Osteoblast (primary cell): ENCODE results near the gene MID1. TPM values are rescaled to one million over a fixed set of nuclear protein-coding genes. Genes with fewer than 3 reads are reported as not detected.

Experiments used
- DNase-seq: peaks from one replicate; pipeline ENCODE4 v3.0.0; 2011; ENCODE audit warnings: low spot score, mixed read lengths; ENCODE audit not compliant: insufficient read length; ENCODE audit errors: missing footprints
- H2AFZ ChIP-seq: 2 replicates; pipeline ENCODE4 v1.6.0; 2011; ENCODE audit warnings: mild to moderate bottlenecking, low read length
- H3K27ac ChIP-seq: 2 replicates; pipeline ENCODE4 v1.5.1; 2011; ENCODE audit warnings: mild to moderate bottlenecking, low read depth, low read length, moderate library complexity
- H3K27me3 ChIP-seq: 2 replicates; pipeline ENCODE4 v1.6.0; 2012; ENCODE audit warnings: mild to moderate bottlenecking, control low read depth, inconsistent platforms, low read length, moderate library complexity; ENCODE audit not compliant: insufficient read depth
- H3K36me3 ChIP-seq: 2 replicates; pipeline ENCODE4 v1.5.1; 2011; ENCODE audit warnings: mild to moderate bottlenecking, low read length, control low read depth, moderate library complexity; ENCODE audit not compliant: insufficient read depth
- H3K4me1 ChIP-seq: 2 replicates; pipeline ENCODE4 v1.5.1; 2011; ENCODE audit warnings: mild to moderate bottlenecking, low read length, control low read depth, moderate library complexity; ENCODE audit not compliant: insufficient read depth
- H3K4me2 ChIP-seq: 2 replicates; pipeline ENCODE4 v1.6.0; 2011; ENCODE audit warnings: mild to moderate bottlenecking, low read length; ENCODE audit not compliant: insufficient read depth
- H3K4me3 ChIP-seq: fragments of 200-600 bp; sonication (generic); 3 replicates; pipeline ENCODE4 v1.5.1; 2012; ENCODE audit warnings: mild to moderate bottlenecking, low read length, inconsistent platforms; ENCODE audit not compliant: insufficient read depth
- H3K79me2 ChIP-seq: 2 replicates; pipeline ENCODE4 v1.6.0; 2012; ENCODE audit warnings: mild to moderate bottlenecking, low read length, control low read depth, inconsistent platforms; ENCODE audit not compliant: insufficient read depth
- H3K9me3 ChIP-seq: 2 replicates; pipeline ENCODE4 v1.5.1; 2011; ENCODE audit warnings: low read depth, low read length, control low read depth
- H4K20me1 ChIP-seq: 2 replicates; pipeline ENCODE4 v1.6.0; 2012; ENCODE audit warnings: mild to moderate bottlenecking, low read length, control low read depth; ENCODE audit not compliant: insufficient read depth
- CTCF ChIP-seq: IDR thresholded peaks from 2 replicates; pipeline ENCODE4 v1.5.1; 2011; ENCODE audit warnings: mild to moderate bottlenecking, low read depth, low read length, moderate library complexity; ENCODE audit errors: extremely low read depth
- total RNA-seq: library from RNA; depleted of rRNA; stranded (reverse); fragments of >200 nt; gene quantifications from 2 replicates; pipeline ENCODE4 v1.2.3, GENCODE V29; 2012

The MID1 gene
- total RNA-seq, 1 donor = 26.8 TPM

GRCh38 chrX:10401239-10401638 lies 219.1 kb downstream of the MID1 start:
- no peaks in the 10 kb centered on the region for H3K27me3 ChIP-seq
- DNase-seq = no peak
- H2AFZ ChIP-seq = no peak overlapping the region
- no peak overlapping the region for H3K27ac ChIP-seq
- H3K4me1 ChIP-seq = peaks cover 8% of the 10 kb centered on the region
- no peak for TF ChIP-seq CTCF
- no peaks in the 10 kb centered on the region for H3K36me3 ChIP-seq
- no peaks in the 10 kb centered on the region for H3K79me2 ChIP-seq
- no peak overlapping the region for H3K4me2 ChIP-seq
- no peaks in the 10 kb centered on the region for H4K20me1 ChIP-seq
- no peak overlapping the region for H3K4me3 ChIP-seq
- no peaks in the 10 kb centered on the region for H3K9me3 ChIP-seq

GRCh38 chrX:10399043-10399741 lies 221.2 kb downstream of the MID1 start:
- Histone ChIP-seq H3K4me3 (no peak overlapping the region), H3K36me3 (no peaks in the 10 kb centered on the region), H3K4me1 (peaks cover 8% of the 10 kb centered on the region), H3K4me2 (no peak overlapping the region), H3K9me3 (no peaks in the 10 kb centered on the region), H3K79me2 (no peaks in the 10 kb centered on the region), H2AFZ (no peak overlapping the region), H3K27ac (no peak overlapping the region), H4K20me1 (no peaks in the 10 kb centered on the region), H3K27me3 (no peaks in the 10 kb centered on the region)
- TF ChIP-seq CTCF = no peak
- no peak for DNase-seq

GRCh38 chrX:10398215-10398614 lies 222.2 kb downstream of the MID1 start:
- H3K36me3 ChIP-seq = no peaks in the 10 kb centered on the region
- no peak overlapping the region for H3K27ac ChIP-seq
- H3K27me3 ChIP-seq = no peaks in the 10 kb centered on the region
- no peak for TF ChIP-seq CTCF
- H3K4me1 ChIP-seq = peaks cover 8% of the 10 kb centered on the region
- no peak overlapping the region for H3K4me3 ChIP-seq
- H4K20me1 ChIP-seq = no peaks in the 10 kb centered on the region
- H3K9me3 ChIP-seq = no peaks in the 10 kb centered on the region
- H3K79me2 ChIP-seq = no peaks in the 10 kb centered on the region
- H3K4me2 ChIP-seq = no peak overlapping the region
- no peak overlapping the region for H2AFZ ChIP-seq
- no peak for DNase-seq

- H3K4me1 ChIP-seq = peaks cover 8% of the 10 kb centered on the region
- no peak overlapping the region for H2AFZ ChIP-seq
- H3K79me2 ChIP-seq = no peaks in the 10 kb centered on the region
- DNase-seq = no peak
- H3K4me2 ChIP-seq = no peak overlapping the region
- no peaks in the 10 kb centered on the region for H4K20me1 ChIP-seq
- no peak for TF ChIP-seq CTCF
- H3K27me3 ChIP-seq = no peaks in the 10 kb centered on the region
- no peak overlapping the region for H3K27ac ChIP-seq
- no peaks in the 10 kb centered on the region for H3K36me3 ChIP-seq
- H3K4me3 ChIP-seq = no peak overlapping the region
- H3K9me3 ChIP-seq = no peaks in the 10 kb centered on the region
Measured at GRCh38 chrX:10397349-10397748, 223.0 kb downstream of the MID1 start.
